ENCODE measurements around the gene SMARCD1.
"Not testable (repeated sequence)": the region's sequence is repeated elsewhere in the genome, so short reads cannot be mapped to it uniquely, and the experiment has no call there.

The SMARCD1 gene

GRCh38 chr12:50119387-50119786, 34.2 kb downstream of the SMARCD1 start:
- Mint-ChIP-seq H3K9me3 (no peaks in the 10 kb centered on the region), H3K4me1 (peaks cover 42% of the 10 kb centered on the region), H3K27ac (ENCODE audit: low read depth) (no peak overlapping the region), H3K4me3 (no peak overlapping the region), H3K36me3 (ENCODE audit: insufficient read depth) (peaks cover 47% of the 10 kb centered on the region), H3K27me3 (no peaks in the 10 kb centered on the region)
- ATAC-seq (replicated peaks; ENCODE audit: extremely low read depth, poor library complexity, severe bottlenecking) (no peak), DNase-seq (ENCODE audit: low spot score in 2 of 2) (no peak)

GRCh38 chr12:50120521-50120920, 35.4 kb downstream of the SMARCD1 start:
- ATAC-seq (replicated peaks; ENCODE audit: extremely low read depth, poor library complexity, severe bottlenecking) (no peak), DNase-seq (ENCODE audit: low spot score in 2 of 2) (no peak)
- H3K4me1 Mint-ChIP-seq = peaks cover 48% of the 10 kb centered on the region
- no peaks in the 10 kb centered on the region for H3K9me3 Mint-ChIP-seq
- no peak overlapping the region for H3K27ac Mint-ChIP-seq (ENCODE audit: low read depth)
- no peaks in the 10 kb centered on the region for H3K27me3 Mint-ChIP-seq
- no peak overlapping the region for H3K4me3 Mint-ChIP-seq
- H3K36me3 Mint-ChIP-seq (ENCODE audit: insufficient read depth) = peaks cover 48% of the 10 kb centered on the region

GRCh38 chr12:50120953-50121352, 35.8 kb downstream of the SMARCD1 start:
- peaks cover 48% of the 10 kb centered on the region for H3K36me3 Mint-ChIP-seq (ENCODE audit: insufficient read depth)
- DNase-seq (ENCODE audit: low spot score in 2 of 2) (no peak), ATAC-seq (replicated peaks; ENCODE audit: extremely low read depth, poor library complexity, severe bottlenecking) (no peak)
- H3K4me3 Mint-ChIP-seq = no peak overlapping the region
- H3K4me1 Mint-ChIP-seq = peaks cover 48% of the 10 kb centered on the region
- no peaks in the 10 kb centered on the region for H3K9me3 Mint-ChIP-seq
- H3K27me3 Mint-ChIP-seq = no peaks in the 10 kb centered on the region
- no peak overlapping the region for H3K27ac Mint-ChIP-seq (ENCODE audit: low read depth)

- Mint-ChIP-seq H3K36me3 (ENCODE audit: insufficient read depth) (peaks cover 53% of the 10 kb centered on the region), H3K27ac (ENCODE audit: low read depth) (no peak overlapping the region), H3K4me3 (no peak overlapping the region), H3K4me1 (peaks cover 42% of the 10 kb centered on the region), H3K27me3 (no peaks in the 10 kb centered on the region), H3K9me3 (no peaks in the 10 kb centered on the region)
- no peak for ATAC-seq (replicated peaks; ENCODE audit: extremely low read depth, poor library complexity, severe bottlenecking)
- DNase-seq (ENCODE audit: low spot score in 2 of 2) = no peak
Observed at GRCh38 chr12:50121641-50122040, 36.5 kb downstream of the SMARCD1 start.

- H3K4me3 Mint-ChIP-seq = no peak overlapping the region
- no peaks in the 10 kb centered on the region for H3K9me3 Mint-ChIP-seq
- no peak for ATAC-seq (replicated peaks; ENCODE audit: extremely low read depth, poor library complexity, severe bottlenecking)
- DNase-seq (ENCODE audit: low spot score in 2 of 2) = no peak
- no peak overlapping the region for H3K27ac Mint-ChIP-seq (ENCODE audit: low read depth)
- peaks cover 34% of the 10 kb centered on the region for H3K4me1 Mint-ChIP-seq
- H3K27me3 Mint-ChIP-seq = no peaks in the 10 kb centered on the region
- peaks cover 54% of the 10 kb centered on the region for H3K36me3 Mint-ChIP-seq (ENCODE audit: insufficient read depth)
Observed at GRCh38 chr12:50123203-50123602, 38.1 kb downstream of the SMARCD1 start.

- ATAC-seq (replicated peaks; ENCODE audit: extremely low read depth, poor library complexity, severe bottlenecking) = no peak
- H3K27me3 Mint-ChIP-seq = no peaks in the 10 kb centered on the region
- peaks cover 42% of the 10 kb centered on the region for H3K4me1 Mint-ChIP-seq
- H3K36me3 Mint-ChIP-seq (ENCODE audit: insufficient read depth) = peaks cover 72% of the 10 kb centered on the region
- no peak overlapping the region for H3K4me3 Mint-ChIP-seq
- DNase-seq (ENCODE audit: low spot score in 2 of 2) = no peak
- no peak overlapping the region for H3K27ac Mint-ChIP-seq (ENCODE audit: low read depth)
- no peaks in the 10 kb centered on the region for H3K9me3 Mint-ChIP-seq
Observed at GRCh38 chr12:50127546-50127945, 42.4 kb downstream of the SMARCD1 start.

- Mint-ChIP-seq H3K4me1 (peaks cover 46% of the 10 kb centered on the region), H3K4me3 (no peak overlapping the region), H3K27ac (ENCODE audit: low read depth) (no peak overlapping the region), H3K27me3 (no peaks in the 10 kb centered on the region), H3K9me3 (no peaks in the 10 kb centered on the region), H3K36me3 (ENCODE audit: insufficient read depth) (peaks cover 73% of the 10 kb centered on the region)
- ATAC-seq (replicated peaks; ENCODE audit: extremely low read depth, poor library complexity, severe bottlenecking) (no peak), DNase-seq (ENCODE audit: low spot score in 2 of 2) (no peak)
Observed at GRCh38 chr12:50129290-50129689, 44.1 kb downstream of the SMARCD1 start.

GRCh38 chr12:50132505-50133135, 47.5 kb downstream of the SMARCD1 start:
- Mint-ChIP-seq H3K4me1 (peaks cover 35% of the 10 kb centered on the region), H3K36me3 (ENCODE audit: insufficient read depth) (peaks cover 68% of the 10 kb centered on the region), H3K4me3 (no peak overlapping the region), H3K9me3 (no peaks in the 10 kb centered on the region), H3K27me3 (no peaks in the 10 kb centered on the region), H3K27ac (ENCODE audit: low read depth) (no peak overlapping the region)
- no peak for DNase-seq (ENCODE audit: low spot score in 2 of 2)
- peak; percentile 36 for ATAC-seq (replicated peaks; ENCODE audit: extremely low read depth, poor library complexity, severe bottlenecking)

- Mint-ChIP-seq H3K27ac (ENCODE audit: low read depth) (no peak overlapping the region), H3K4me3 (no peak overlapping the region), H3K27me3 (no peaks in the 10 kb centered on the region), H3K4me1 (peaks cover 6% of the 10 kb centered on the region), H3K9me3 (no peaks in the 10 kb centered on the region), H3K36me3 (ENCODE audit: insufficient read depth) (peaks cover 29% of the 10 kb centered on the region)
- DNase-seq (ENCODE audit: low spot score in 2 of 2) = no peak
- no peak for ATAC-seq (replicated peaks; ENCODE audit: extremely low read depth, poor library complexity, severe bottlenecking)
Observed at GRCh38 chr12:50142993-50143392, 57.9 kb downstream of the SMARCD1 start.

GRCh38 chr12:50145439-50145838, 60.3 kb downstream of the SMARCD1 start:
- H3K4me1 Mint-ChIP-seq = peaks cover 6% of the 10 kb centered on the region
- peaks cover 24% of the 10 kb centered on the region for H3K36me3 Mint-ChIP-seq (ENCODE audit: insufficient read depth)
- no peak overlapping the region for H3K4me3 Mint-ChIP-seq
- DNase-seq (ENCODE audit: low spot score in 2 of 2) = no peak
- no peak for ATAC-seq (replicated peaks; ENCODE audit: extremely low read depth, poor library complexity, severe bottlenecking)
- H3K27ac Mint-ChIP-seq (ENCODE audit: low read depth) = no peak overlapping the region
- no peaks in the 10 kb centered on the region for H3K9me3 Mint-ChIP-seq
- no peaks in the 10 kb centered on the region for H3K27me3 Mint-ChIP-seq

GRCh38 chr12:50147281-50147680, 62.1 kb downstream of the SMARCD1 start:
- Mint-ChIP-seq H3K27me3 (no peaks in the 10 kb centered on the region), H3K4me1 (peaks cover 19% of the 10 kb centered on the region), H3K4me3 (no peak overlapping the region), H3K36me3 (ENCODE audit: insufficient read depth) (peaks cover 12% of the 10 kb centered on the region), H3K9me3 (no peaks in the 10 kb centered on the region), H3K27ac (ENCODE audit: low read depth) (no peak overlapping the region)
- ATAC-seq (replicated peaks; ENCODE audit: extremely low read depth, poor library complexity, severe bottlenecking) = no peak
- DNase-seq (ENCODE audit: low spot score in 2 of 2) = no peak

GRCh38 chr12:50148011-50148410, 62.9 kb downstream of the SMARCD1 start:
- ATAC-seq (replicated peaks; ENCODE audit: extremely low read depth, poor library complexity, severe bottlenecking); H3K4me3 Mint-ChIP-seq; H3K27ac Mint-ChIP-seq (ENCODE audit: low read depth); H3K36me3 Mint-ChIP-seq (ENCODE audit: insufficient read depth); H3K9me3 Mint-ChIP-seq; DNase-seq (ENCODE audit: low spot score in 2 of 2); H3K27me3 Mint-ChIP-seq: not testable (repeated sequence)
- peaks cover 19% of the 10 kb centered on the region for H3K4me1 Mint-ChIP-seq

GRCh38 chr12:50149311-50149710, 64.2 kb downstream of the SMARCD1 start:
- H3K4me3 Mint-ChIP-seq = no peak overlapping the region
- H3K36me3 Mint-ChIP-seq (ENCODE audit: insufficient read depth) = peaks cover 11% of the 10 kb centered on the region
- no peaks in the 10 kb centered on the region for H3K9me3 Mint-ChIP-seq
- H3K27me3 Mint-ChIP-seq = no peaks in the 10 kb centered on the region
- H3K4me1 Mint-ChIP-seq = peaks cover 19% of the 10 kb centered on the region
- ATAC-seq (replicated peaks; ENCODE audit: extremely low read depth, poor library complexity, severe bottlenecking) (no peak), DNase-seq (ENCODE audit: low spot score in 2 of 2) (no peak)
- no peak overlapping the region for H3K27ac Mint-ChIP-seq (ENCODE audit: low read depth)

All from central memory CD8-positive, alpha-beta T cell (primary cell).